H1 (cell line): ENCODE measurements around the gene RBMX. TPM values are rescaled to one million over a fixed set of nuclear protein-coding genes. Genes with fewer than 3 reads are reported as not detected.

Experiments used
- polyA plus RNA-seq, 7 experiments: library from polyadenylated mRNA; depleted of rRNA in 3 of 7; stranded (reverse) in 5 of 7; unstranded in 2 of 7; fragments of >200 nt in 5 of 7; fragments of 200-250 nt in 2 of 7; gene quantifications; 1 replicate in 5 of 7; 2 replicates in 1 of 7; 4 replicates in 1 of 7; pipeline versions ENCODE4 v1.2.1 to v1.2.3, GENCODE V29; 2011 to 2013; ENCODE audit warnings: missing spikeins in 2 of 7, mixed read lengths in 2 of 7
- small RNA-seq: library from polyadenylated mRNA; stranded (forward); fragments of <200 nt; extraction: miRNeasy Mini kit (QIAGEN cat#:217004); gene quantifications from one replicate; pipeline ENCODE3, GENCODE V24; 2013; ENCODE audit not compliant: insufficient read depth
- total RNA-seq: library from RNA; stranded (reverse); fragmentation: NEBNext Ultra II Directional; extraction: Animal tissue kit (Norgen Biotek cat#: 25700); gene quantifications from 2 replicates; pipeline ENCODE4 v1.2.1, GENCODE V29; 2021

The RBMX gene
- total and polyA plus RNA-seq, 2 of the 8 experiments (the other 6 are each of a cell fraction or from before 2014, with no cell fraction given), result 213 to 476 TPM

Small RNA genes within 50 kb of the gene (small RNA-seq; reads per million reads assigned to genes)
- not detected for gene SNORD61

Other genes starting within 250 kb of the RBMX start
- gene CD40LG, start 232.6 kb downstream of the RBMX start, total RNA-seq, result not detected in 2 replicates
- gene CD40LG, start 232.6 kb downstream of the RBMX start, polyA plus RNA-seq (2011; rRNA removed), result not detected in 2 replicates
- 3.6 TPM in 2 replicates for gene ARHGEF6, start 99.8 kb downstream of the RBMX start, total RNA-seq
- 2.1 and 3.7 TPM in 2 replicates for gene ARHGEF6, start 99.8 kb downstream of the RBMX start, polyA plus RNA-seq (2011; rRNA removed)
- gene GPR101, start 153.3 kb upstream of the RBMX start, total RNA-seq, result not detected in 2 replicates
- not detected in 2 replicates for gene GPR101, start 153.3 kb upstream of the RBMX start, polyA plus RNA-seq (2011; rRNA removed)